OCI-LY7 (cell line): ENCODE data around the gene LRRC46. TPM values are rescaled to one million over a fixed set of nuclear protein-coding genes. Genes with fewer than 3 reads are reported as not detected.

Source experiments
- BruUV-seq: library from RNA; stranded (reverse); fragments of 400-500 nt; replicated peaks from 2 replicates; lab custom pipeline; 2021; lab: Mats Ljungman, UMichigan
- CTCF ChIA-PET: fragments of 300-600 bp; sonication (Branson Sonifier 250); formaldehyde crosslinking; loops from one replicate; lab custom pipeline; 2022; ENCODE audit warnings: antibody characterized with exemption; ENCODE audit not compliant: unreplicated experiment; lab: Charles Lee
- POLR2A ChIA-PET: fragments of 300-600 bp; sonication (Branson Sonifier 250); formaldehyde crosslinking; loops from one replicate; lab custom pipeline; 2022; ENCODE audit warnings: antibody characterized with exemption; lab: Charles Lee
- DNase-seq: peaks from one replicate; pipeline ENCODE4 v3.0.0-alpha.2; 2015; ENCODE audit warnings: low spot score
- H2AFZ ChIP-seq: fragments of 200-600 bp; sonication (generic), shearing (Covaris generic); 2 replicates; pipeline ENCODE4 v1.6.1; 2014; ENCODE audit warnings: mild to moderate bottlenecking, antibody characterized with exemption, low read length, moderate library complexity
- H3K27ac ChIP-seq: fragments of 200-600 bp; sonication (generic); 2 replicates; pipeline ENCODE4 v1.5.1; 2014; ENCODE audit warnings: mixed run types, low read depth, mild to moderate bottlenecking, moderate library complexity, low read length, inconsistent platforms; ENCODE audit not compliant: poor library complexity, severe bottlenecking
- H3K36me3 ChIP-seq: fragments of 200-600 bp; sonication (generic); 2 replicates; pipeline ENCODE4 v1.6.1; 2014; ENCODE audit warnings: mild to moderate bottlenecking, antibody characterized with exemption, low read length, moderate library complexity, mixed read lengths; ENCODE audit not compliant: insufficient read depth
- H3K4me1 ChIP-seq: fragments of 200-600 bp; sonication (generic); 2 replicates; pipeline ENCODE4 v1.5.1; 2014; ENCODE audit warnings: mild to moderate bottlenecking, low read length; ENCODE audit not compliant: insufficient read depth, poor library complexity, severe bottlenecking
- H3K4me2 ChIP-seq: fragments of 200-600 bp; sonication (generic); 2 replicates; pipeline ENCODE4 v1.6.1; 2014; ENCODE audit warnings: mild to moderate bottlenecking, low read length
- H3K4me3 ChIP-seq: fragments of 200-600 bp; sonication (generic); 2 replicates; pipeline ENCODE4 v1.5.1; 2014; ENCODE audit warnings: mild to moderate bottlenecking, low read depth, low read length; ENCODE audit not compliant: poor library complexity, severe bottlenecking
- H3K79me2 ChIP-seq: fragments of 200-600 bp; sonication (generic); 2 replicates; pipeline ENCODE4 v1.6.1; 2016; ENCODE audit warnings: low read depth, mild to moderate bottlenecking, low read length, moderate library complexity, mixed read lengths; ENCODE audit not compliant: insufficient read depth
- H3K9me2 ChIP-seq: fragments of 200-600 bp; sonication (generic); 2 replicates; pipeline ENCODE4 v1.6.1; 2016; ENCODE audit warnings: mild to moderate bottlenecking, low read length, mixed read lengths; ENCODE audit not compliant: insufficient read depth
- H3K9me3 ChIP-seq: fragments of 200-600 bp; sonication (generic); 2 replicates; pipeline ENCODE4 v1.6.1; 2014; ENCODE audit warnings: mild to moderate bottlenecking, mixed run types, low read length, mixed read lengths
- H4K20me1 ChIP-seq: fragments of 200-600 bp; sonication (generic); 2 replicates; pipeline ENCODE4 v1.6.1; 2014; ENCODE audit warnings: mild to moderate bottlenecking, antibody characterized with exemption, low read length, moderate library complexity, mixed read lengths; ENCODE audit not compliant: insufficient read depth
- CTCF ChIP-seq: fragments of 200-600 bp; sonication (generic); conservative IDR thresholded peaks from 2 replicates; pipeline ENCODE4 v1.5.1; 2014; ENCODE audit warnings: mild to moderate bottlenecking, antibody characterized with exemption, low read length, moderate library complexity, mixed read lengths
- EZH2phosphoT487 ChIP-seq: fragments of 200-600 bp; sonication (generic); IDR thresholded peaks from 2 replicates; pipeline ENCODE4 v1.6.1; 2018; ENCODE audit warnings: low read depth, borderline replicate concordance, mild to moderate bottlenecking, mixed run types, antibody characterized with exemption, low read length, moderate library complexity, mixed read lengths
- intact Hi-C: fragments of 100-400 bp; cut with micrococcal nuclease; formaldehyde crosslinking; loops from one replicate; pipeline ENCODE4 v1.10.0; 2022; ENCODE audit not compliant: unreplicated experiment
- total RNA-seq, 2 experiments: library from RNA; depleted of rRNA in 1 of 2; stranded (reverse); fragments of >200 nt in 1 of 2; shearing (Covaris generic) in 1 of 2; gene quantifications; 2 replicates each; pipeline ENCODE4 v1.2.3, GENCODE V29; 2014 to 2022

The LRRC46 gene
- total RNA-seq, 2 experiments from 2014 or later, result 0.85 to 1.2 TPM

- peak; percentile 63 for TF ChIP-seq CTCF
- TF ChIP-seq EZH2phosphoT487, result no peak
- Histone ChIP-seq H3K27ac (no peak overlapping the region), H3K4me3 (no peak overlapping the region), H3K4me2 (no peak overlapping the region), H3K9me3 (no peaks in the 10 kb centered on the region), H2AFZ (no peak overlapping the region), H3K36me3 (no peaks in the 10 kb centered on the region), H3K9me2 (no peaks in the 10 kb centered on the region), H3K79me2 (no peaks in the 10 kb centered on the region), H4K20me1 (no peaks in the 10 kb centered on the region), H3K4me1 (peaks cover 37% of the 10 kb centered on the region)
- ChIA-PET CTCF (no interaction called here), POLR2A (interaction anchor here (0.6 kb wide), 1 partner anchor 584 kb away, joined by 3 read pairs; no protein-coding TSS in a partner anchor)
- no TSS peak for BruUV-seq
- no peak for DNase-seq
- intact Hi-C loops, result loop anchor here (5.0 kb wide), 1 partner anchor 127 kb away; the partner anchor contains the start of gene CDK5RAP3
Measured at GRCh38 chr17:47844814-47845715, 13.6 kb downstream of the LRRC46 start.

GRCh38 chr17:47845716-47846075, 14.2 kb downstream of the LRRC46 start:
- ChIA-PET POLR2A (no interaction called here), CTCF (no interaction called here)
- H2AFZ ChIP-seq, result no peak overlapping the region
- no peak overlapping the region for H3K4me2 ChIP-seq
- no peak for DNase-seq
- H3K9me3 ChIP-seq, result no peaks in the 10 kb centered on the region
- H3K9me2 ChIP-seq, result no peaks in the 10 kb centered on the region
- BruUV-seq, result no TSS peak
- intact Hi-C loops, result no loop called here
- no peaks in the 10 kb centered on the region for H3K36me3 ChIP-seq
- peaks cover 32% of the 10 kb centered on the region for H3K4me1 ChIP-seq
- H3K79me2 ChIP-seq, result no peaks in the 10 kb centered on the region
- H3K4me3 ChIP-seq, result no peak overlapping the region
- H3K27ac ChIP-seq, result no peak overlapping the region
- no peaks in the 10 kb centered on the region for H4K20me1 ChIP-seq
- TF ChIP-seq EZH2phosphoT487, result no peak
- TF ChIP-seq CTCF, result no peak
